ENCODE results near the gene PRKCE.

PRKCE gene

GRCh38 chr2:45830322-45830721, 178.8 kb downstream of the PRKCE start:
- DNase-seq (ENCODE audit: low read depth in 2 of 3, low spot score in 2 of 3) = no peak

- DNase-seq (ENCODE audit: low read depth in 2 of 3, low spot score in 2 of 3) = no peak
Measured at GRCh38 chr2:45833301-45833967, 182.0 kb downstream of the PRKCE start.

- no peak for DNase-seq (ENCODE audit: low read depth in 2 of 3, low spot score in 2 of 3)
Measured at GRCh38 chr2:45833968-45834344, 182.5 kb downstream of the PRKCE start.

- no peak for DNase-seq (ENCODE audit: low read depth in 2 of 3, low spot score in 2 of 3)
Measured at GRCh38 chr2:45834372-45834771, 182.9 kb downstream of the PRKCE start.

GRCh38 chr2:45834858-45835257, 183.4 kb downstream of the PRKCE start:
- DNase-seq (ENCODE audit: low read depth in 2 of 3, low spot score in 2 of 3) = no peak

- no peak for DNase-seq (ENCODE audit: low read depth in 2 of 3, low spot score in 2 of 3)
Measured at GRCh38 chr2:45836316-45836715, 184.8 kb downstream of the PRKCE start.

GRCh38 chr2:45836740-45837139, 185.3 kb downstream of the PRKCE start:
- DNase-seq (ENCODE audit: low read depth in 2 of 3, low spot score in 2 of 3) = no peak

- DNase-seq (ENCODE audit: low read depth in 2 of 3, low spot score in 2 of 3) = no peak
Measured at GRCh38 chr2:45837812-45838341, 186.4 kb downstream of the PRKCE start.

GRCh38 chr2:45839508-45840251, 188.2 kb downstream of the PRKCE start:
- DNase-seq (ENCODE audit: low read depth in 2 of 3, low spot score in 2 of 3) = no peak

GRCh38 chr2:45840481-45840880, 189.0 kb downstream of the PRKCE start:
- no peak for DNase-seq (ENCODE audit: low read depth in 2 of 3, low spot score in 2 of 3)

GRCh38 chr2:45841752-45842407, 190.4 kb downstream of the PRKCE start:
- DNase-seq (ENCODE audit: low read depth in 2 of 3, low spot score in 2 of 3) = no peak

- DNase-seq (ENCODE audit: low read depth in 2 of 3, low spot score in 2 of 3) = no peak
Measured at GRCh38 chr2:45843136-45843535, 191.7 kb downstream of the PRKCE start.

GRCh38 chr2:45844796-45845457, 193.5 kb downstream of the PRKCE start:
- no peak for DNase-seq (ENCODE audit: low read depth in 2 of 3, low spot score in 2 of 3)

GRCh38 chr2:45845566-45845965, 194.1 kb downstream of the PRKCE start:
- no peak for DNase-seq (ENCODE audit: low read depth in 2 of 3, low spot score in 2 of 3)

GRCh38 chr2:45849491-45850283, 198.2 kb downstream of the PRKCE start:
- DNase-seq (ENCODE audit: low read depth in 2 of 3, low spot score in 2 of 3) = no peak

GRCh38 chr2:45850558-45850957, 199.1 kb downstream of the PRKCE start:
- DNase-seq (ENCODE audit: low read depth in 2 of 3, low spot score in 2 of 3) = no peak

- no peak for DNase-seq (ENCODE audit: low read depth in 2 of 3, low spot score in 2 of 3)
Measured at GRCh38 chr2:45851111-45851510, 199.6 kb downstream of the PRKCE start.

- DNase-seq (ENCODE audit: low read depth in 2 of 3, low spot score in 2 of 3) = no peak
Measured at GRCh38 chr2:45851576-45852304, 200.3 kb downstream of the PRKCE start.

- no peak for DNase-seq (ENCODE audit: low read depth in 2 of 3, low spot score in 2 of 3)
Measured at GRCh38 chr2:45852450-45853150, 201.1 kb downstream of the PRKCE start.
